Measurements from ENCODE around the gene MRPS33.
A peak's percentile ranks its signal among the peaks of the same experiment; 100 is the strongest.
"Not testable (repeated sequence)": the region's sequence is repeated elsewhere in the genome, so short reads cannot be mapped to it uniquely, and the experiment has no call there.

Gene MRPS33

DNA sequence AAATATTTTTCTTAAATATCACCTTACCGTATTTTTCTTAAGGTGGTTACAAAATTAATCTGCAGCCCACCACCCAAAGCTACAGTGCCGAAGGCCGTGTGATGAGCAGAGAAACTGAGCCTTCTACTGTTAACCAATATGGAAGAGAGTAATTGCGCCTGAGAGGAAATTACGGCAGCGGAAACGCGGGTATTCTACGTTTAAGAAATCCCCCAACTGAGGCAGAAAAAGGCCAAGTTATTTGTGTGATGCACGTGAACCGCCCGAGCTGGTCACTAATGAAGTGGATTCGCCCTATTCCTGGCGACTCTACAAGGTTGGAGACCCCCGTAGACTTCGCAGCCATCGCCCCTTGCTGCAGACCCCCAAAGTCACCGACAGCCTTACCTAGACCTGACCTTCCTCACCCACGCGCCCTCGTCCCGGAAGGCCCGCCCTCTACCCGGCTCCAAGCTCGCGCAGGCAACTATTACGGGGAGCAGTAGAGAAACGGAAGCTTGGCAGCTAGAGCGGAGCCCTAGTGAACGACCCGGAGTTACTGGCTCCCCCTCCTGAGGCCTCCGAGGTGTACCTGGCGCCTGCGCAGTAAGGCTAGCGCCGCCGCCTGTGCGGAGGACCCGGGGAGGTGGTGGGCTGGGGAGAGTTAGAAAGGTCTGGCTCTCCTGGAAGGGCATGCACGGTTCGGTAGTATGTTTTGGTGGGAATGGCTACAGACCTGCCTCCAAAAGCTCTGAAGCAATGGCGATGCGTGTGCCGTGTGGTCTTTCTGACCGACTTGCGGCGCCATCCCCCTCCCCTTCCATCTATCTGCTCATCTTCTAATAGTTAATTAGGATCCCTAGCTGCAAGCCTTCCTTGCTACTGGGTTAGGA, at the start of gene MRPS33:
TSS of gene MRPS33 (minus strand) at position 429 of the 872 bp plus-strand sequence. CDS start 4,319 bp downstream, outside the sequence.
- peak; percentile 94 to 96 for DNase-seq

DNA sequence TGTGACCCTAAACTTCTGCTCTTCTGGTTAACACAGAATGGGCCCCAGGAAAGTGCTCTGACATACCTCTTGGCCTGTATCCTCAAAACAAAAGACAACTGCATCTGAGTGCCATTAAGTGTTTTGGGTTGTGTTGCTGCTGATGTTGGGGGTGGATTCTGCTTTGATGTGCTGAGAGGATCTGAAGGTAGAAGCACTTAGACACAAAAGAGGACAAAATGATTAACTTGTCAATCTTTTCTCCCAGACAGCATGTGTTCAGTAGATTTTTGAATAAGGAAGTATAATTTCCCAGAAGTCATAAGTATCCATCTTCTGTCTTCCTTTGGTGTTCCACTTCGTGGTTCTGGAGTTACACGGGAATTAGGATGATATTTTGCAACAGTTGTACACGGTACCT, 43.0 kb upstream of the MRPS33 start:
- no peak for DNase-seq

DNA sequence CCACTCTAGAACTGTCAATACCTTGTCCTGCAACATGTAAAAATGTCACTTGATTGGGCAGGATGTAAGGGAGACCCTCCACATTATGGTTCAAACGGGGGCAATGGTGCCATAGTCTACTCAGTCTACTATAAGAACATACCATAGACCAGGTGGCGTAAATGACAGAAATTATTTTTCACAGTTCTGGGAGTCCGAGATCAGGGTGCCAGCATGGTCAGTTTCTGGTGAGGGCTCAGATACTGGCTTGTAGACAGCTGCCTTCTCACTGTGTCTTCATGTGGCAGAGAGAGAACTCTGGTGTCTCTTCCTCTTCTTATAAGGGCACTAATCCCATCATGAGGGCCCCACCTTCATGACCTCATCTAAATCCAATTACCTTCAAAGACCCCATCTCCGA, 40.4 kb upstream of the MRPS33 start:
- DNase-seq, result no peak

DNA sequence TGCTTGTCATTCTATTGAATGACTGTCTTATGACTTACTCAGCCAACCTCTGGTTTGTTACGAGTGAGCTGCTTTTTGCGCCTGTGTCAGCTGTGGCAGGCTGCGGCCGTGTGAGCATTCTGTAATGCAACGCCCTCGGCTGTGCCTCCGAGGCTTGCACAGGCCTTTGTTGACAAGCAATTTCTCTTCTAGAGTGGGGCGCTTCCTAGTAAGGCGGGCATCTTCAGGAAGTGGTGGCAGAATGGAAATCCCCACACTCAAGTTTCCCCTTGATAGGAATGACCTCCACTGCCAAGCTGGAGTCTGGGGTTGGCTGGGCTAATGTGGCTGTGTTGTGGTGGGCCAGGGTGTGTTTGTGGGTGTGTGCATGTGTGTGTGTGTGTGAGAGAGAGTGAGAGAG, 38.9 kb upstream of the MRPS33 start:
- peak; percentile 40 to 54 for DNase-seq

DNA sequence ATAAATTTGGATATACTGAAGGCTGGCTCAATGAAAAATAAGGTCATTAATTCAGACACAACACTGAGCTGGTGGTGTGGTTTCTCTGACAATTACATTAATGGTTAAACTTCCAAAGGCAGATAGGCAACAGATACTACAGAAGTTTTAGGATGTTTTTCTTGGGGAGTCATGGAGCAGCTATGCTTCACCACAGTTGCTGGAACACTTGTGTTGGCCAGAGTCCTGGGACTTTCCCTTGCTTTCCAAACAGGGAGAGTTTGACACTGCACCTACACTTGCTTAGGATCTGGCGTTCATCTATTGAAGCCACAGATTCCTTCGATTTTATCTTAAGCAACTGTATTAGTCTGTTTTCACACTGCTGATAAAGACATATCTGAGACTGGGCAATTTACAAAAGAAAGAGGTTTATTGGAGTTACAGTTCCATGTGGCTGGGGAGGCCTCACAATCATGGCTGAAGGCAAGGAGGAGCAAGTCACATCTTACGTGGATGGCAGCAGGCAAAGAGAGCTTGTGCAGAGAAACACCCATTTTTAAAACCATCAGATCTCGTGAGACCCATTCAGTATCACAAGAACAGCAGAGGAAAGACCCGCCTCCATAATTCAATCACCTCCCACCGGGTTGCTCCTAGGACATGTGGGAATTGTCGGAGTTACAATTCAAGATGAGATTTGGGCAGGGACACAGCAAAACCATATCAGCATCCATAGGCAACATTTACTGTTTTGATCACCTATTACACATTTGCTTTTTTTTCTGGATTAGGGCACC, 31.3 kb upstream of the MRPS33 start:
- DNase-seq, result no peak

DNA sequence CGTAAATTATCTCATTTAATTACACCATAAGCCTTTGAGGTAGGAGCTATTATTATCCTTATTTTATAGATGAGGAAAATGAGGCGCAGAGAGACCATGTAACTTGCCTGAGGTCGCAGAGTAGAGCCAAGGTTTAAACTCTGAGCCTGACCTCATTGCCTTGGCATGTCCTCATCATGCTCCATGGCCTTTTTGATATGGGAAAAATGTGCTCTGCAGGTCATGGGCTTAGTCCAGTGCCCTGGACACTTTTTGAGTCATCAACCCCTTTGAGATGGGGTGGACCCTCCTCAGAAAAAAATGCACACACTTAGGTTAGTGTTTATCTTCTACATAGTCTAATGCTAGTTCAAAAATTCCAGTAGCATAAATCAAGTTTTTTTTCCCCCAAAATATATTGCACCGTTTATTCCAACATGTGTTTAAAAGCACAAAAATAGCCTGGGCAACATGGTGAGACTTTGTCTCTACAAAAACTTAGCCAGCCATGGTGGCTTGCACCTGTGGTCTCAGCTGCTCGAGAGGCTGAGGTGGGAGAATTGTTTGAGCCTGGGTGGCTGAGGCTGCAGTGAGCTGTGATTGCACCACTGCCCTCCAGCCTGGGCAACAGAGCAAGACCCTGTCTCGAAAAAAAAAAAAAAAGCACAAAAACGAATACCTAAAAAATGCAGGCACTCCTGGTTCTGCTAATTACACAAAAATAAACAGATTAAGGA, 30.5 kb upstream of the MRPS33 start:
- no peak for DNase-seq

DNA sequence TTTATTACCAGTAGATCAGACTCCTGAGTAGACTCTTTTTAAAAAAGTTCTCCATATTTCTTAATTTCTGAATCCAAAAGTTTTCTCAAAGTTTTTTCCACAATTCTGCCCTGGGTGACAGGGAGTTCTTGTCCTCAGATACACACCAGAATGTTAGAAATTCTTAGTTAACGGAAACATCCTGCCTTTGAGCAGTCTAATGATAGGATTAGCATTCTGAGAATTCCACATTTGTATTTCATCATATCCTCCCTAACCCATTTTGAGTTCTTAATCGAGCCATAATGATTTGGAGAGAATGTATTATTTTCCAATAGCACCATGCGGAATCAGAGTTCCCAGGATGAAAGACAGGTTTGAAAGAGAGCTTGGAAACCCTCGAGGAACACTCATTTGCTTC, 28.9 kb upstream of the MRPS33 start:
- no peak for DNase-seq

DNA sequence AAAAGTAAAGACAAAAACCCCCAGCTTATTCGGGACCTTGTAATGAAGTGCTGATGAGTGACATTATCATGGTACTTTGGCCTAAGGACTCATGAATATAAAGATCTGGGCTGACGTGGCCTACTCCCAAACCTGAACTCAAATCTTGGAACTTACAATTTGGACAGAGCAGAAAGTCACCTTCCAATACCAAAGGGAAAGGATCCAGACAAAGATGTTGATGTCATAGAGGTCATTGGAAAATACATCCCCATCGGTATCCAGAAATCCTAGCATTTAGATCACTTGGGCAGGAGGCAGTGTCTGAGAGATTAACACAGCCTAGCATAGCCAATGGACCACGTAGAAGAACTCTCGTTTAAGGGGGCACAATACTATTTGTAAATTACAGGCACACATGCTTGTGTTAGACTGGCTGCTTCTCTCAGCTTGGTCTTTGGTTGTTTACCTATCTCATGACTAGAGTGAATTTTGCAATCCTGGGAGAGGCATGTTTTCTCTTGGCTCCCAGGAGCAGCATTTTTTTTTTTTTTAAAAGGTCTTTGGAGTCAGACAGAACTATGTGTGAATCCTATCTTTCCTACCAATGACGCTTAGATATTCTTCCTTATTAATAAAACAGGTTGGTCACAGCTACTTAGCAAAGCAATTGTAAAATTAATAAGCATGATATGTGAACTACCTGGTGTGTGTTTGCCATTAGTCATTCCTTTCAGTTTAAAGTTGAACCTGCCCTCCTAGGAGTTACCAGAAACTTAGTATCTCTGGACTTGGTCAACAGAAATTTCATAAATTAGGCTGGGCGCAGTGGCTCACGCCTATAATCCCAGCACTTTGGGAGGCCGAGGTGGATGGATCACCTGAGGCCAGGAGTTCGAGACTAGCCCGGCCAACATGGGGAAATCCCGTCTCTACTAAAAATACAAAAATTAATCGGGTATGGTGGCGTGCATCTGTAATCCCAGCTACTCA, 27.8 kb upstream of the MRPS33 start:
- no peak for DNase-seq

DNA sequence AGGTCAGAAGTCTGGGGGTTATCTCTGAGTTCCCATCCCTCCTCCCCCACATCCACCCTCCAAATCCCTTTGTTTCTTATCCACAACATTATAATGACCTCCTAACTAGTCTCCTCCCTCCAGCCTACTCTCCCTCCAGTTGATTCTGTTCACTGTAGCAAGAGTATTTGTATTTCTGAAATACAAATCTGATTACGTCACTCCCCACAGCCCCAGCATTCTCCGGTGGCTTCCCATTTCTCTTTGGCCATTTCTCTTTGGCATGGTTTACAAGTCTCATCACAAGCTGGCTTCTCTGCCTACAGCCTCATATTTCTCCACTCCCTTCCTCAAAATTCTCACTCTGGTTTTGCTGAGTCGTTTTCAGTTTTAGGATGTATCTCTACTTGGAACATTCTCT, 24.6 kb upstream of the MRPS33 start:
- DNase-seq, result no peak

DNA sequence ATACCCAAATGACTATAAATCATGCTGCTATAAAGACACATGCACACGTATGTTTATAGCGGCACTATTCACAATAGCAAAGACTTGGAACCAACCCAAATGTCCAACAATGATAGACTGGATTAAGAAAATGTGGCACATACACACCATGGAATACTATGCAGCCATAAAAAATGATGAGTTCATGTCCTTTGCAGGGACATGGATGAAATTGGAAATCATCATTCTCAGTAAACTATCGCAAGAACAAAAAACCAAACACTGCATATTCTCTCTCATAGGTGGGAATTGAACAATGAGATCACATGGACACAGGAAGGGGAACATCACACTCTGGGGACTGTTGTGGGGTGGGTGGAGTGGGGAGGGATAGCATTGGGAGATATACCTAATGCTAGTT, 23.3 kb upstream of the MRPS33 start:
- DNase-seq, result not testable (repeated sequence)

DNA sequence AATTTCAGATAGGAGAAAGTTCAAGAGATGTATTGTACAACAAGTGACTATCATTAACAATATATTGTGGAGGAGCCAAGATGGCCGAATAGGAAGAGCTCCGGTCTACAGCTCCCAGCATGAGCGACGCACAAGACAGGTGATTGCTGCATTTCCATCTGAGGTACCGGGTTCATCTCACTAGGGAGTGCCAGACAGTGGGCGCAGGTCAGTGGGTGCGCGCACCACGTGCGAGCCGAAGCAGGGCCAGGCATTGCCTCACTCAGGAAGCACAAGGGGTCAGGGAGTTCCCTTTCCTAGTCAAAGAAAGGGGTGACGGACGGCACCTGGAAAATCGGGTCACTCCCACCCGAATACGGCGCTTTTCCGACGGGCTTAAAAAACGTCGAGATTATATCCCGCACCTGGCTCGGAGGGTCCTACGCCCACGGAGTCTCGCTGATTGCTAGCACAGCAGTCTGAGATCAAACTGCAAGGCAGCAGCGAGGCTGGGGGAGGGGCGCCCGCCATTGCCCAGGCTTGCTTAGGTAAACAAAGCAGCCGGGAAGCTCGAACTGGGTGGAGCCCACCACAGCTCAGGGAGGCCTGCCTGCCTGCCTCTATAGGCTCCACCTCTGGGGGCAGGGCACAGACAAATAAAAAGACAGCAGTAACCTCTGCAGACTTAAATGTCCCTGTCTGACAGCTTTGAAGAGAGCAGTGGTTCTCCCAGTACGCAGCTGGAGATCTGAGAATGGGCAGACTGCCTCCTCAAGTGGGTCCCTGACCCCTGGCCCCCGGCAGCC, 18.0 kb upstream of the MRPS33 start:
- not testable (repeated sequence) for DNase-seq

DNA sequence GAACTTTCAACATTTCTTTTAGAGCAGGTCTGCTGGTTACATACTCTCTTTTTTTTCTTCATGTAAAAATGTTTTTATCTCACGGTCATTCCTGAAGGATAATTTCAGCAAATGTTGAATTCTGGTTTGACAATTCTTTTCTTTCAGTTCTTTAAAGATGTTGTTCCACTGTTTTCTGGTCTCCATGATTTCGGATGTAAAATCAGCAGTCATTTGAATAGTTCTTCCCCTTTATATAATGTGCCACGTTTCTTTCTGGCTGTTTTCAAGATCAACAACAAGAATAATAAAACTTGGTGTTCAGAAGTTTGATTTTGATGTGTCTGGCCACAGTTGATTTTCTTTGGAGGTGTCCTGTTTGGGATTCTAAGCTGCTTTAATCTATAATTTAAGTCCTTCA, 14.0 kb upstream of the MRPS33 start:
- no peak for DNase-seq

DNA sequence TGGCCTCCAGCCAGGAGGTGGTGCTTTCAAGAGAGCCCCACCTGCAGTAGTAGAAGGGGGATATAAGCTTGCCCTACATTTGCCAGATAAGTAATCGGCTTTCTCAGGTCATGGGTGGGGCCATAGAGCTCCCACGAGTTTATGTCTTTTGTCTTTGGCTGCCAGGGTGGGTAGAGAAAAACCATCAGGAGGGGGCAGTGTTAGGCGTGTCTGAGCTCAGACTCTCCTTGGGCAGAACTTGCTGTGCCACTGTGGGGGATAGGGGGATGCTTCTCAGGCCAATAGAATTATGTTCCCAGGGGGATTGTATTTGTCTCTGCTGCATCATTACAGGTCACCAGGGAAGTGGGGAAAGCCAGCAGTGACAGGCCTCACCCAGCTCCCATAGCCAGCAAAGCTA, 12.3 kb upstream of the MRPS33 start:
- no peak for DNase-seq

DNA sequence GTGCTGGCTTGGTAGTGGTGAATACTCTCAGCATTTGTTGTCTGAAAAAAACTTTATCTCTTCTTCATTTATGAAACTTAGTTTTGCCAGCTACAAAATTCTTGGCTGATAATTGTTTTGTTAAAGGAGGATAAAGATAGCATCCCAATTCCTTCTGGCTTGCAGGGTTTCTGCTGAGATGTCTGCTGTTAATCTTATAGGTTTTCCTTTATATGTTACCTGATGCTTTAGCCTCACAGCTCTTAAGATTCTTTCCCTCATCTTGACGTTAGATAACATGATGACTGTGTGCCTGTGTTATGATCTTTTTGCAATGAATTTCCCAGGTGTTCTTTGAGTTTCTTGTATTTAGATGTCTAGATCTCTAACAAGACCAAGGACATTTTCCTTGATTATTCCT, 9.9 kb upstream of the MRPS33 start:
- DNase-seq, result no peak

DNA sequence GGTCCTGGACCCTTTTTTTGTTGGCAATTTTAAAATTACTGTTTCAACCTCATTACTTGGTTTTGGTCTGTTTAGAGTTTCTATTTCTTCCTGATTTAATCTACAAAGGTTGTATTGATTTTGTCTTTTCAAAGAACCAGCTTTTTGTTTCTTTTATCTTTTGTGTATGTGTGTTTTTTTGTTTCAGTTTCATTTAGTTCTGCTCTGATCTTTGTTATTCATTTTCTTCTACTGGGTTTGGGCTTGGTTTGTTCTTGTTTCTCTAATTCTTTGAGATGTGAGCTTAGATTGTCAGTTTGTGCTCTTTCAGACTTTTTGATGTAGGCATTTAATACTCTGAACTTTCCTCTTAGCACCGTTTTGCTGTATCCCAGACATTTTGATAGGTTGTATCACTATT, 8.5 kb upstream of the MRPS33 start:
- no peak for DNase-seq

DNA sequence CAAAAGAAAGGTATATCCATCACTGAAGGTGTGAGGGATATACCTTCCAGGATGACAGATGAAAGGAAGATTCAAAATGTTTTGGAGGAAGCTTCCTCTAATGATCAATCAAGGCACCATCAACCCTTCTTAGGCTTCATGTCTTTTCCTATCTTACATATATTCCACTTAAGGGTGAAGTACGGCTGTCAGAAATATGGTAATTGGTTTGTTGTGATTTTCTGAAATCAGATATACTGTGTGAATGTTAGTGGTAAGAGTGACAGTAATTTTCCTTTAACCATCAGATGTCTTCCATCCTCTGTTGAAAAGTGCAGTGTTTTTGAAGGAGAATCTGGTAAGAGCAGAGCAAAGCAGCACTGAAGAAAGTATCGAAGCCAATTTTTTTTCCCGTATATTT, 2.8 kb upstream of the MRPS33 start:
- no peak for DNase-seq

DNA sequence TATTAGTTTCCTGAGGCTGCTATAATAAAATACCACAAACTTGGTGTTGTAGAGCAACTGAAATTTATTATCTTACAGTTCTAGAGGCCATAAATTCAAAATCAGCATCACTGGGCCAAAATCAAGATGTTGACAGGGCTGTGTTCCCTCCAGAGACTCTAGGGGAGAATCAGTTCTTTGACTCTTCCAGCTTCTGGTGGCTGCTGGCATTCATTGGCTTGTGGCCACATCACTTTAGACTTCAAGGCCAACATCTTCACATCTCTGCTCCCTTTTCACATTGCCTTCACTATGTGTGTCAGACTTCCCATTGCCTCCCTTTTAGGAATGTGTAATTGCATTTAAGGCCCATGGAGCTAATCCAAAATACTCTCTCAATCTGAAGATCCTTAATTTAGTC, 1.6 kb upstream of the MRPS33 start:
- DNase-seq, result no peak

DNA sequence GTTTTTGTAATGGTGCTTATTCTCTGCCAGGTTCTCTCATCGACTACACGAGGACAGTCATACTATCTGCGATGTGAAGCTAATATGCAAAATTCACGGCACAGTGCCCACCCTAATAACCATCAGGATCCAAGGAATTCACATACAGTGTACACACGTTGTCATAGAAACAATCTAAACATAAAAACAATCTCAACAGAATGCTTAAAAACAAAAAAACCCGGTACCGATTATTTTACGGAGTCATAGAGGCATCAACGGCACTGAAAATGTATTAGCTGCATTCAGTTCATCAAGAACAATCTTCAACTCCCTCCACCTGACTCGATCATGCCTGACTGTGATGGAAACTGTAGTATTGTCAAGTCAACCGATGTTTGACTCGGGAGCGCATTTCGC, 628 bp downstream of the MRPS33 start:
- DNase-seq, result no peak

DNA sequence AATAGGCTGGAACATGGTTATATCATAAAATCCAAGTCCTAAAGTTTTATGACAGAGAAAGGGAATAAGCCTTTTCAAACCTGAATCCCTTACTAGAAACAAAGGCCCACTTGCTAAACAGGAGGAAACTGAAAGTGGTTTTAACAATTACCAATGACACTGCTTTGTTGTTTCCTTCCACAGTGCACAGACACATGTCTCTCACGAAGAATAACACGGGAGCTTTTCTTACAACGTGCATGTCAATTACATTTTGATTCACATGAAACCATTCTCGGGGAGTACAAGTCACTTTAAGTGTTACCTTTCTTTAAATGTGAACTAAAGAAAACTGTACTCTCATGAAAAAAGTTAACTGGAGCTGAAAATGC, 1.4 kb downstream of the MRPS33 start:
- DNase-seq, result no peak

DNA sequence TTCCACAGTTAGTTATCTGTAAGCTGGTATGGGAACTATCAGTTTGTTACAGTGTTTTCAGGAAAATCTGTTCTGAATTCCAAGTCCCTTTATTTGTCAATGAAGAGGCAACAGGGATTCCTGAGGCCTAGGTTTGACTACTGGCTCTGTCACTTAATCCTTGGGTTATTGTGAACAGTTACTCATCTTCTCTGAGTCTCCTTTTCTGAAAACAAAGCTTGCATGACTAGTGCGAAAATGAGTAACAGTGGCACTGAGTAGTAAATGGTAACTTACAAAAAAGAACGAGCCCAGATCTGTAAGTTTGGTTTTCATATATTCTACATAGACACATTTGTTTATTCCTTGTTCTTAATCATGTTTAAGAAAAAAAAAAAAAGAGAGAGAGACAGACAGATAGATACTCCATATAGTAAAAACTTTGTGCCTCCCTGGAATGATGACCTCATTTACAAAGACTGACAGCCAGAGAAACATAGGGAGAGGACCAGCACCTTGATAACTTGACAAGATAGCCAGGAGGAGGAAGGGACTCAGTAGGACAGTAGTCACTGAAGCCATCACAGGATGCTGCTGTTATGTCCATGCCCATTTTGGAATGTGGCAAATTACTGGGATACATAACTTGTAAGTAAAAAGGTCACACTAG, 1.9 kb downstream of the MRPS33 start:
- DNase-seq, result no peak

All from stimulated activated CD4-positive, alpha-beta T cell treated with anti-CD3 and anti-CD28 coated beads, Interleukin-2, amount 100 ng/mL, for 24 hours (primary cell).